Small intestine (tissue), 7 donors: ENCODE results near the gene TIGD2. TPM values are rescaled to one million over a fixed set of nuclear protein-coding genes. Genes with fewer than 3 reads are reported as not detected.

ENCODE experiments used
- DNase-seq, 2 donors: peaks; one replicate each; pipeline versions ENCODE4 v3.0.0 to v3.0.0-alpha.2; 2013
- FAIRE-seq: peaks from 2 replicates; lab custom pipeline; 2012; peaks lifted over from hg19 to GRCh38; lab: Jason Lieb, UNC
- H3K27ac ChIP-seq, 3 donors: one replicate each; pipeline ENCODE4 v1.5.1; 2013; ENCODE audit warnings: low read length in 2 of 3, mild to moderate bottlenecking in 2 of 3, control low read depth in 1 of 3, inconsistent platforms in 1 of 3, low read depth in 1 of 3, moderate library complexity in 1 of 3
- H3K27me3 ChIP-seq, 3 donors: one replicate each; pipeline ENCODE4 v1.6.1; 2013; ENCODE audit warnings: low read length in 3 of 3, inconsistent platforms in 1 of 3; ENCODE audit not compliant: control insufficient read depth in 3 of 3, insufficient read depth in 3 of 3
- H3K36me3 ChIP-seq, 3 donors: one replicate each; pipeline ENCODE4 v1.6.1; 2013; ENCODE audit warnings: low read length in 3 of 3, inconsistent platforms in 1 of 3, low read depth in 1 of 3, mild to moderate bottlenecking in 1 of 3, moderate library complexity in 1 of 3; ENCODE audit not compliant: control insufficient read depth in 3 of 3, insufficient read depth in 2 of 3
- H3K4me1 ChIP-seq, 3 donors: one replicate each; pipeline ENCODE4 v1.6.1; 2013; ENCODE audit warnings: low read length in 2 of 3, inconsistent platforms in 1 of 3, low read depth in 1 of 3, mild to moderate bottlenecking in 1 of 3, moderate library complexity in 1 of 3; ENCODE audit not compliant: control insufficient read depth in 3 of 3, insufficient read depth in 2 of 3
- H3K4me3 ChIP-seq, 3 donors: one replicate each; pipeline ENCODE4 v1.5.1; 2013; ENCODE audit warnings: low read length in 3 of 3, control low read depth in 1 of 3, inconsistent platforms in 1 of 3, low read depth in 1 of 3, mild to moderate bottlenecking in 1 of 3, moderate library complexity in 1 of 3
- H3K9me3 ChIP-seq, 2 donors: one replicate each; pipeline ENCODE4 v1.6.1; 2013; ENCODE audit warnings: low read depth in 1 of 2, low read length in 1 of 2; ENCODE audit not compliant: control insufficient read depth in 2 of 2, insufficient read depth in 1 of 2
- WGBS, 3 donors: extraction: QIAGEN DNeasy Blood & Tissue Kit; methylation state at CpG; one replicate each; pipeline ENCODE4 v1.1.7; 2013; 5-methylcytosine and 5-hydroxymethylcytosine counted together
- polyA plus RNA-seq, 4 donors: library from polyadenylated mRNA; stranded (reverse) in 3 of 4; unstranded in 1 of 4; fragments of 200-250 nt in 3 of 4; fragments of 120-200 nt in 1 of 4; gene quantifications; one replicate each; pipeline versions ENCODE4 v1.2.1 to v1.2.3, GENCODE V29; 2013
- donor health status: healthy with polysubstance abuse.
- donor health status: control.
- donor health status: control.
- donor health status: Bipolar disorder and iron deficiency.
- donor health status: healthy.

The TIGD2 gene
- polyA plus RNA-seq, 4 donors = 4.1 to 11.7 (median 5.4) TPM

- peaks cover 0 to 2% of the 10 kb centered on the region in 2 donors for H3K9me3 ChIP-seq
- H3K4me3 ChIP-seq = no peak overlapping the region
- H3K27ac ChIP-seq = no peak overlapping the region
- DNase-seq (peak; percentile 49 to 56), FAIRE-seq (peak; percentile 65)
- no peaks in the 10 kb centered on the region for H3K36me3 ChIP-seq
- WGBS, 3 donors = 0 to 5% (median 0%) methylated on average over 2 of the region's 2 CpGs
- no peaks in the 10 kb centered on the region for H3K4me1 ChIP-seq
- no peaks in the 10 kb centered on the region for H3K27me3 ChIP-seq
Measured at GRCh38 chr4:89158884-89159503, 47.7 kb downstream of the TIGD2 start.

- DNase-seq (no peak), FAIRE-seq (no peak)
- 77 to 82% (median 80%) methylated on average over 2 of the region's 2 CpGs for WGBS, 3 donors
- no peaks in the 10 kb centered on the region for H3K36me3 ChIP-seq
- H3K27me3 ChIP-seq = no peaks in the 10 kb centered on the region
- H3K27ac ChIP-seq = no peak overlapping the region
- no peak overlapping the region for H3K4me3 ChIP-seq
- H3K4me1 ChIP-seq = no peaks in the 10 kb centered on the region
- H3K9me3 ChIP-seq = peaks cover 0 to 2% of the 10 kb centered on the region in 2 donors
Measured at GRCh38 chr4:89160806-89161205, 49.5 kb downstream of the TIGD2 start.

- H3K4me3 ChIP-seq = no peak overlapping the region
- peaks cover 0 to 2% of the 10 kb centered on the region in 2 donors for H3K9me3 ChIP-seq
- no peaks in the 10 kb centered on the region for H3K4me1 ChIP-seq
- WGBS, 3 donors = 85 to 100% (median 98%) methylated on average over 2 of the region's 2 CpGs
- H3K27ac ChIP-seq = no peak overlapping the region
- no peaks in the 10 kb centered on the region for H3K27me3 ChIP-seq
- no peak for DNase-seq
- H3K36me3 ChIP-seq = no peaks in the 10 kb centered on the region
- FAIRE-seq = no peak
Measured at GRCh38 chr4:89161841-89162240, 50.5 kb downstream of the TIGD2 start.

GRCh38 chr4:89162496-89162895 lies 51.2 kb downstream of the TIGD2 start:
- Histone ChIP-seq H3K9me3 (peaks cover 0 to 2% of the 10 kb centered on the region in 2 donors), H3K36me3 (no peaks in the 10 kb centered on the region), H3K4me3 (no peak overlapping the region), H3K4me1 (no peaks in the 10 kb centered on the region), H3K27ac (no peak overlapping the region), H3K27me3 (no peaks in the 10 kb centered on the region)
- DNase-seq (peak in 1 of 2 donors; percentile 30), FAIRE-seq (no peak)
- WGBS, 3 donors = 67 to 75% (median 71%) methylated on average over 3 of the region's 3 CpGs

- FAIRE-seq = no peak
- Histone ChIP-seq H3K27ac (no peak overlapping the region), H3K4me3 (no peak overlapping the region), H3K4me1 (no peaks in the 10 kb centered on the region), H3K36me3 (no peaks in the 10 kb centered on the region), H3K27me3 (no peaks in the 10 kb centered on the region), H3K9me3 (peaks cover 0 to 2% of the 10 kb centered on the region in 2 donors)
- DNase-seq = no peak
- WGBS, 3 donors = 81 to 87% (median 83%) methylated on average over 4 of the region's 4 CpGs
Measured at GRCh38 chr4:89162987-89163386, 51.7 kb downstream of the TIGD2 start.

DNA sequence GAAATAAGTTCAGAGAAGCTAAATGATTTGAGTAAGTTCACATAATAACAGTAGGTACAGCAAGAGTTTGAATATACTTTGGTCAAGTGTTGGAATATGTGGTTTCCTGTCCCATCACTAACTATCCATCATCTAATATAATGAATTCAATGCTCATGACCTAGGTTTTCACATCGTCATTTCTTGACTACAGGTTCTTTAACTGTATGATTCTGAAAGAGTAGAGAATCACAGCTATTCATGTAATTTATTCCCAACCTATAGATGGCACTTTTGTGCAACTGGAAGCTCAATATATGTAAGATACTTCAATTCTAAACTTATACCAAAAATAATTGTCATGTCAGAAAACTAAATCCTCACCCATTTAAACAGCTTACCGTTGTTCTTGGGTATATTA lies 53.1 kb downstream of the TIGD2 start:
- FAIRE-seq = no peak
- 23 to 48% (median 47%) methylated on average over 2 of the region's 2 CpGs for WGBS, 3 donors

More for the DNA sequence above, 53.1 kb downstream of the TIGD2 start:
- Histone ChIP-seq H3K27ac (no peak overlapping the region), H3K9me3 (peaks cover 0 to 2% of the 10 kb centered on the region in 2 donors), H3K27me3 (no peaks in the 10 kb centered on the region), H3K4me3 (no peak overlapping the region), H3K4me1 (no peaks in the 10 kb centered on the region), H3K36me3 (no peaks in the 10 kb centered on the region)
- no peak for DNase-seq

Other genes starting within 250 kb of the TIGD2 start
- 10 to 100 TPM; 11.2 to 81.0 (median 58.4) TPM for gene FAM13A, start 54.3 kb upstream of the TIGD2 start, polyA plus RNA-seq
- 10 to 100 TPM in 1 of 4 donors, 1 to 10 TPM in 3; 1.4 to 12.2 (median 3.0) TPM for gene GPRIN3, start 196.3 kb downstream of the TIGD2 start, polyA plus RNA-seq